Sigmoid colon (tissue), 7 donors: ENCODE measurements around the gene PI4KA. TPM values are rescaled to one million over a fixed set of nuclear protein-coding genes. Genes with fewer than 3 reads are reported as not detected.
"Not testable (repeated sequence)": the region's sequence is repeated elsewhere in the genome, so short reads cannot be mapped to it uniquely, and the experiment has no call there.

Experiments used
- DNase-seq: peaks from one replicate; pipeline ENCODE4 v3.0.0-alpha.2; 2019
- H3K27ac ChIP-seq, 4 donors: fragments of 200-600 bp; sonication (generic); one replicate each; pipeline ENCODE4 v1.5.1; 2016 to 2019; ENCODE audit warnings: mild to moderate bottlenecking in 1 of 4
- H3K27me3 ChIP-seq, 3 donors: fragments of 200-600 bp; sonication (generic); one replicate each; pipeline ENCODE4 v1.5.1; 2019; ENCODE audit warnings: mild to moderate bottlenecking in 1 of 3
- H3K36me3 ChIP-seq, 4 donors: fragments of 200-600 bp; sonication (generic); one replicate each; pipeline ENCODE4 v1.5.1; 2016 to 2019
- H3K4me1 ChIP-seq, 4 donors: fragments of 200-600 bp; sonication (generic); one replicate each; pipeline ENCODE4 v1.5.1; 2017 to 2019
- H3K4me3 ChIP-seq, 4 donors: fragments of 200-600 bp; sonication (generic); one replicate each; pipeline ENCODE4 v1.5.1; 2017 to 2019; ENCODE audit warnings: mild to moderate bottlenecking in 2 of 4, moderate library complexity in 1 of 4
- H3K9me3 ChIP-seq, 4 donors: fragments of 200-600 bp in 3 of 4; sonication (generic) in 3 of 4; one replicate each; pipeline versions ENCODE4 v1.5.1 to v1.6.1; 2013 to 2019
- EP300 ChIP-seq, 4 donors: sonication (generic); formaldehyde crosslinking; IDR thresholded peaks; one replicate each; pipeline ENCODE4 v1.6.1; 2017; ENCODE audit warnings: antibody characterized with exemption in 4 of 4
- POLR2A ChIP-seq, 2 donors: fragments of 450-650 bp; IDR thresholded peaks; one replicate each; pipeline ENCODE4 v1.6.1; 2016; ENCODE audit warnings: antibody characterized with exemption in 2 of 2, mild to moderate bottlenecking in 2 of 2, moderate library complexity in 2 of 2
- POLR2AphosphoS5 ChIP-seq, 4 donors: sonication (generic); formaldehyde crosslinking; IDR thresholded peaks; one replicate each; pipeline ENCODE4 v1.6.1; 2017; ENCODE audit warnings: antibody characterized with exemption in 4 of 4
- WGBS, 2 donors: extraction: QIAGEN DNeasy Blood & Tissue Kit; methylation state at CpG; one replicate each; pipeline ENCODE4 v1.1.7; 2013; 5-methylcytosine and 5-hydroxymethylcytosine counted together
- intact Hi-C: fragments of 100-400 bp; cut with DNase I; formaldehyde crosslinking; loops from one replicate; pipeline ENCODE4 v1.15.1; 2023
- polyA plus RNA-seq, 3 donors: library from polyadenylated mRNA; stranded (reverse); fragments of 200-250 nt; gene quantifications; one replicate each; pipeline ENCODE4 v1.2.3, GENCODE V29; 2013
- total RNA-seq, 4 donors: library from RNA; depleted of rRNA; stranded (reverse); fragments of >200 nt; gene quantifications; one replicate each; pipeline ENCODE4 v1.1.0, GENCODE V29; 2016
- TF ChIP-seq, protein P1 (sequence below), 4 experiments: fragments of 450-650 bp in 3 of 4; fragments of 200-600 bp in 1 of 4; IDR thresholded peaks; one replicate each; pipeline ENCODE4 v1.5.1; 2016 to 2019; ENCODE audit warnings: antibody characterized with exemption in 4 of 4, mild to moderate bottlenecking in 3 of 4, moderate library complexity in 2 of 4
- donor health status: healthy with polysubstance abuse.
- donor health status: Bipolar disorder and iron deficiency.
- donor health status: healthy.

The PI4KA gene
- total and polyA plus RNA-seq, 7 donors: 26.1 to 137 (median 63.5) TPM

- no peaks in the 10 kb centered on the region for H3K4me1 ChIP-seq
- whole genome bisulfite sequencing, 2 donors: 99% methylated on average over 1 of the region's 1 CpG
- H3K27me3 ChIP-seq: no peaks in the 10 kb centered on the region
- intact Hi-C loops: no loop called here
- H3K36me3 ChIP-seq: peaks cover 5 to 85% (median 30%) of the 10 kb centered on the region in 4 donors
- no peak for DNase-seq
- no peaks in the 10 kb centered on the region for H3K9me3 ChIP-seq
- TF ChIP-seq POLR2AphosphoS5 (IDR thresholded peaks at IDR 0.05) (no peak), POLR2A (IDR thresholded peaks at IDR 0.05) (no peak), EP300 (IDR thresholded peaks at IDR 0.05) (no peak)
- TF ChIP-seq, protein P1, sequence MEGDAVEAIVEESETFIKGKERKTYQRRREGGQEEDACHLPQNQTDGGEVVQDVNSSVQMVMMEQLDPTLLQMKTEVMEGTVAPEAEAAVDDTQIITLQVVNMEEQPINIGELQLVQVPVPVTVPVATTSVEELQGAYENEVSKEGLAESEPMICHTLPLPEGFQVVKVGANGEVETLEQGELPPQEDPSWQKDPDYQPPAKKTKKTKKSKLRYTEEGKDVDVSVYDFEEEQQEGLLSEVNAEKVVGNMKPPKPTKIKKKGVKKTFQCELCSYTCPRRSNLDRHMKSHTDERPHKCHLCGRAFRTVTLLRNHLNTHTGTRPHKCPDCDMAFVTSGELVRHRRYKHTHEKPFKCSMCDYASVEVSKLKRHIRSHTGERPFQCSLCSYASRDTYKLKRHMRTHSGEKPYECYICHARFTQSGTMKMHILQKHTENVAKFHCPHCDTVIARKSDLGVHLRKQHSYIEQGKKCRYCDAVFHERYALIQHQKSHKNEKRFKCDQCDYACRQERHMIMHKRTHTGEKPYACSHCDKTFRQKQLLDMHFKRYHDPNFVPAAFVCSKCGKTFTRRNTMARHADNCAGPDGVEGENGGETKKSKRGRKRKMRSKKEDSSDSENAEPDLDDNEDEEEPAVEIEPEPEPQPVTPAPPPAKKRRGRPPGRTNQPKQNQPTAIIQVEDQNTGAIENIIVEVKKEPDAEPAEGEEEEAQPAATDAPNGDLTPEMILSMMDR (IDR thresholded peaks at IDR 0.05): no peak
- no peak overlapping the region for H3K27ac ChIP-seq
- H3K4me3 ChIP-seq: no peak overlapping the region
Measured at GRCh38 chr22:20823264-20823663, 35.3 kb downstream of the PI4KA start.

- intact Hi-C loops: no loop called here
- Histone ChIP-seq H3K36me3 (peaks cover 5 to 85% (median 35%) of the 10 kb centered on the region in 4 donors), H3K4me1 (no peaks in the 10 kb centered on the region), H3K27me3 (no peaks in the 10 kb centered on the region), H3K9me3 (no peaks in the 10 kb centered on the region), H3K4me3 (no peak overlapping the region), H3K27ac (no peak overlapping the region)
- TF ChIP-seq POLR2A (IDR thresholded peaks at IDR 0.05) (no peak), POLR2AphosphoS5 (IDR thresholded peaks at IDR 0.05) (no peak), EP300 (IDR thresholded peaks at IDR 0.05) (no peak)
- TF ChIP-seq, protein P1 (IDR thresholded peaks at IDR 0.05): no peak
- DNase-seq: no peak
- 97 to 99% methylated on average over 5 of the region's 5 CpGs for WGBS, 2 donors
Measured at GRCh38 chr22:20822240-20822639, 36.4 kb downstream of the PI4KA start.

DNA sequence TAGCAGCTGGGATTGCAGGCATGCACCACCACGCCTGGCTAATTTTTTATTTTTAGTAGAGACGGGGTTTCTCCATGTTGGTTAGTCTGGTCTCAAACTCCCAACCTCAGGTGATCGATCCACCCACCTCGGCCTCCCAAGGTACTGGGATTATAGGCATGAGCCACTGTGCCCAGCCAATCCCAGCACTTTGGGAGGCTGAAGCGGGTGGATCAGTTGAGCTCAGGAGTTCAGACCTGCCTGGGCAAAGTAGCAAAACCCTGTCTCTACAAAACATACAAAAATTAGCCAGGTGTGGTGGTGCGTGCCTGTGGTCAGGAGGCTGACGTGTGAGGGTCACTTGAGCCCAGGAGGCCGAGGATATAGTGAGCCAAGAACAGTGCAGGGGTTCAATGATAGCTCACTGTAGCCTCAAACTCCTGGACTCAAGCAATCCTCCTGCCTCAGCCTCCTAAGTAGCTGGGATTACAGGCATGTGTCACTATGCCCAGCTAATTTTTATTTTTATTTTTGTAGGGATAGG is 36.8 kb downstream of the PI4KA start:
- H3K27ac ChIP-seq, DNase-seq, H3K4me3 ChIP-seq, H3K4me1 ChIP-seq, H3K27me3 ChIP-seq, H3K9me3 ChIP-seq, intact Hi-C loops: not testable (repeated sequence)
- peaks cover 5 to 86% (median 37%) of the 10 kb centered on the region in 4 donors for H3K36me3 ChIP-seq
- WGBS, 2 donors: 96 to 97% methylated on average over 8 of the region's 8 CpGs

DNA sequence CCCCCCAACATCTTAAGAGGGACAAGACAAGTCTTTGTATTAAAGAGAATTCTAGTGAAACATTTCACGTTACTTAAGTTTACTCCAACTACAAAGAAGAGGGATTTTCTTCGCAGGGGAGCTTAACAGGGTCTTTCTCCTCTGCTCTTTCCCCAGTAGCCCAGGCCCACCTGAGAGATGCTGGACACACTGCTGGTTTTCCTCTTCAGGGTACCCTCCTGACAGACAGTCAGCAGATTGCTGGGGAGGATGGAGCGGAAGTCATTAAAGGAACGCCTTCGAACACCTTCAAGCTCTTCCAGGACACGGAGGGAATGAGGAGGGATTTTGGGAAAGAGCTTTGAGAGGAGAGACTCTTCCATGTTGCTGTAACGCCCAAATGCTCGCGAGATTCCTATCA is 39.1 kb downstream of the PI4KA start:
- H3K9me3 ChIP-seq: no peaks in the 10 kb centered on the region
- WGBS, 2 donors: 87 to 94% methylated on average over 9 of the region's 9 CpGs

DNA sequence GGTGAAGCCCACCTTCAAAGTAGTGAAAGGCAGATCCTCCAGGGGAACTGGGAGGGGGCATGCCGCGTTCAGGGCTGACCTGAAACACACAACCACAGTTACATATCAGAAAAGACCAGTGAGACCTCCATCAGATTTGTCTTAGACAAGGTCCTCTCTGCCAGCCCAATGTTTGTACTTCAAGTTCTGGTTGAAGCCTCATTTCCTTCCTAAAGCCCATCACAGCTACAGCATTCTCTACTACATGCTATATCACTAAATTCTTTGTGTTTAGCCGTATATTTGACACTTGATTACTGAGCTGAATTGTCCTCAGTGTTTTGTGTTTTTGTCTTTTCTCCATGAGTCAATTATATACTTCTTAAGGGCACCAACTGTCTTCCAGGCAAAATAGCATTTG is 40.1 kb downstream of the PI4KA start:
- TF ChIP-seq POLR2A (IDR thresholded peaks at IDR 0.05): no peak
- TF ChIP-seq, protein P1 (IDR thresholded peaks at IDR 0.05): no peak
- TF ChIP-seq POLR2AphosphoS5 (IDR thresholded peaks at IDR 0.05): no peak
- TF ChIP-seq EP300 (IDR thresholded peaks at IDR 0.05): no peak
- Histone ChIP-seq H3K36me3 (peaks cover 8 to 95% (median 45%) of the 10 kb centered on the region in 4 donors), H3K9me3 (no peaks in the 10 kb centered on the region), H3K27ac (no peak overlapping the region), H3K27me3 (no peaks in the 10 kb centered on the region), H3K4me3 (no peak overlapping the region), H3K4me1 (no peaks in the 10 kb centered on the region)
- intact Hi-C loops: no loop called here
- 82 to 89% methylated on average over 3 of the region's 3 CpGs for WGBS, 2 donors
- no peak for DNase-seq

More for the DNA sequence above, 39.1 kb downstream of the PI4KA start:
- Histone ChIP-seq H3K27me3 (no peaks in the 10 kb centered on the region), H3K4me3 (no peak overlapping the region), H3K4me1 (no peaks in the 10 kb centered on the region), H3K27ac (no peak overlapping the region), H3K36me3 (peaks cover 8 to 95% (median 48%) of the 10 kb centered on the region in 4 donors)
- DNase-seq: no peak
- intact Hi-C loops: no loop called here
- TF ChIP-seq POLR2A (IDR thresholded peaks at IDR 0.05): no peak
- no peak for TF ChIP-seq EP300 (IDR thresholded peaks at IDR 0.05)
- TF ChIP-seq, protein P1 (IDR thresholded peaks at IDR 0.05): no peak
- TF ChIP-seq POLR2AphosphoS5 (IDR thresholded peaks at IDR 0.05): no peak
